GM19463 (cell line): ENCODE measurements around the gene CNBD2.
"Not testable (repeated sequence)": the region's sequence is repeated elsewhere in the genome, so short reads cannot be mapped to it uniquely, and the experiment has no call there.

ENCODE experiments used
- ATAC-seq: cut with Tn5 transposase; IDR thresholded peaks from one replicate; pipeline ENCODE4 v1.9.1; 2021; ENCODE audit warnings: mild to moderate bottlenecking, moderate library complexity; ENCODE audit not compliant: unreplicated experiment

CNBD2 gene

GRCh38 chr20:35974256-35974655 lies 5.9 kb downstream of the CNBD2 start:
- ATAC-seq, result no peak

- no peak for ATAC-seq
Observed at GRCh38 chr20:35975576-35976373, 7.4 kb downstream of the CNBD2 start.

- no peak for ATAC-seq
Observed at GRCh38 chr20:35978041-35978513, 9.7 kb downstream of the CNBD2 start.

DNA sequence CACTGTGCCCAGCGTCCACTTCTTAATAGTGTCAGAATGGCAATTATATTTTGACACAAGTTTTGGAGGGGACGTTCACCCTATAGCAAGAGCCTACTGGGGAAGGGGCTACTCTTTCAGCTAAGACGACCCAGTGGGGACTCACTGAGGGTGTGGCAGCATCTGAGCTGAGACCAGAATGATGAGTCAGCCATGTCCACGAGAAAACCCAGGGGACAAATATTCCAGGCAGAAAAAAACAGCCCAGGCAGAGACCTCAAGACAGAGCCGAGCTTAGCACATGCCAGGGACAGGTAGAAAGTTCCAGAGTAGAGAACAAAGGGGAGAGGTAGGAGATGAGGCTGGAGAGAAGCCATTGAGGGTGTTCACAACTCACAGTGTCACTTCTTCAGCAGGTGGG lies 11.2 kb downstream of the CNBD2 start:
- no peak for ATAC-seq

DNA sequence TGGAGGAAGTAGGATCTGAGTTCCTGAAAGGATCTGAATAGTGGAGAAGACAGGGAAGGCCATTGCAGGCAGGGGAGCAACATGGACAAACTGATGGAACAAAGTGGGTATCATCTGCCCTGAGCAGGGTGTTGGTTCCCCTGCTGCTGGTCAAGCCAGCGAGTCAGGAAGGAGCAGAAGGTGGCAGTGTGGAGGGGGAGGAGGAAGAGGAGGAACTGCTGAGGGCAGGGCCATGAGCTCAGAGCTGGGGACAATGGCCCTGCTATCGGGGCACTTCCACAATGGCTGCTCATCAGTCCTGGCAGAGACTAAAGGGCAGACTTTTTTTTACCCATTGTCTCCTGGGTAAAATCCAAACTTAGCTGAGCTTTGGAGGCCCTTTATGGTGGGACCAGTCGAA lies 13.6 kb downstream of the CNBD2 start:
- ATAC-seq, result no peak

GRCh38 chr20:35984382-35984781 lies 16.0 kb downstream of the CNBD2 start:
- ATAC-seq, result no peak

DNA sequence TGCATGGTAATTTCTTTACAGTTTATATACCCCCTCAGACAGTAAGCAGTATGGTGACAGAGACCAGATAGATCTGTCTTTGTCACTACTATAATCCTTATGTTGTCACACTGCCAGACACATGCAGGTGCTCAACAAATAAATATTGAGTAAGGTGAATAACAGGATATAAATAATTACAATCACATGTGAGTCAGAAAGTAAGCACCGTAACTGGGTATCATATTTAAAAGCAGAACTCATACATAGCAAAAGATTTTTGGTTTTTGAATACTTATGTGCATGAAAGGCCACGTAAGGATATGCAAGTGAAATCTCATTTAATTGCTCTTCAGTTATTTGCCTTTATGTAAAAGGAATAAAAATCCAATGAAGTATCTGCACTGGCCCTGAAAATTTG lies 17.4 kb downstream of the CNBD2 start:
- ATAC-seq, result no peak

DNA sequence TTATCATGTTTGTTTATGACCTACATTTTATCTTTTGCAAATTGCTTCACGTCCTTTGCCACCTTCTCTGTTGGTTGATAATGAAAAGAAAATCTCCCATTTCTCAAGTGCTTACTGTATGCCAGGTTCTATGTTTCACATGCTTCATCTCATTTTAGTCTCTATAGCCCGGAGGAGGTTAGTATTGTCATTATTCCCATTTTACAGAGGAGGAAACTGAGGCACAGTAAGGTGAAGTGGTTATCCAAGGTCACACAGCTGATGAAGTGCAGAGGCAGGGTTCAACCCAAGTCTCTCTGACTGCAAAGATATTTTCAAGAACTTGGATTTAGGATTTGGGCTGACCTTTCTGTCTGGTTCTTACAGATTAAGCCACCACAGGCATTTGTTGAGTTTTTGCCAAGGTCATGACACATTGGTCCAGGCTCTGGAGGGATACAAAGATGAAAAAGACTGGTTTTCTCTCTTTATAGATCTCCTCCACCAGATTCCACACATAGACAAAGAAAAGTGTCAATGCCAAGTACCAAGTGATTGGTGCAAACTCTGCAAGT lies 20.6 kb downstream of the CNBD2 start:
- no peak for ATAC-seq

DNA sequence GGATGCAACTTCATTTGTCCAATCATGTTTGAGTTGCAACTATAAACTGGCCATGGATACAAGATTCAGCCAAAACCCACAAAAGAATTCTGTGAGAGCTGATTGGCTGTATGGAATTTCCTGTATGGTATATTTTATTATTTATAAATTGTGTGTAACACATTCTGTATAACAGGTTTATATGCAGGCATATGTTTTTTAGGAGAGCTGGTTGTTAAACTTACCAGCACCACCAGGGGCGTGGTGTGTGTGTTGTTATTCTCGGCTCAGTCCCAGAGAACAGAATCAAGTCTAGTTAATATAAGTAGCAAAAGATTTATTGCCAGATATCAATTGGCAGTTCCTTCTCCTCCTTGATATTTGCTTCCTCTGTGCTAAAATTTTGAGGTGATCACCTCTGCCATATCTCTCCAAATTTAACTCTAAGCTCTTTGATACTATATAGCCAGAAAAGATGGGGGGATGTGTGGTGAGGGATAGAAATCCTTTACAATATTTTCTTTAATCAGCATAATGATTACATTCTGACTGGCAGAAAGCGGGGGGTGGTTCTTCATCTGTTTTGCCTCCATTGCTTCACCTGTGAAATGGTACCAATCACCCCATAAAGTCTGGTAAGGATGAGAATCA lies 22.9 kb downstream of the CNBD2 start:
- no peak for ATAC-seq

- ATAC-seq, result no peak
Observed at GRCh38 chr20:35992713-35993335, 24.4 kb downstream of the CNBD2 start.

DNA sequence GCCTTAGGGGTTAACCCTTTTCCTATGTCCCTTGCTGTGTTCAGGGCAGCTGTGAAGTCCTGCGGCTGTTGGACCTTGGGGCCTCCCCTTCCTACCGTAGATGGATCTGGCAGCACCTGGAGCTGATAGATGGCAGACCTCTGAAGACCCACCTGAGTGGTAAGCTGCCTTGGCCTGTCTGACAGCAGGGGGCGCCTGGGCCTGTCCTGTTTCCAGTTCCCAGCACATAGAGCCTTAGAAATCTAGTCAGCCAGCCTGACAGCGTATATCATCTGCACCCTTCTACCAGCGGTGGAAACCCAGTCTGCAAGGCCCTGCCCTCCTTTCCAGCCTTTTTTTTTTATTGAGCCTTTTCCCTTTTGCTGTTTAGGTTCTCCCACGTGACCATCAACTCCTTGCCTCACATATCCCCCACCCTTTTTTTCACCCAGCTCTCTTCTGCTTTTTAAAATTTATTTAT lies 26.6 kb downstream of the CNBD2 start:
- ATAC-seq, result no peak

GRCh38 chr20:35996492-35996891 lies 28.1 kb downstream of the CNBD2 start:
- ATAC-seq, result not testable (repeated sequence)

DNA sequence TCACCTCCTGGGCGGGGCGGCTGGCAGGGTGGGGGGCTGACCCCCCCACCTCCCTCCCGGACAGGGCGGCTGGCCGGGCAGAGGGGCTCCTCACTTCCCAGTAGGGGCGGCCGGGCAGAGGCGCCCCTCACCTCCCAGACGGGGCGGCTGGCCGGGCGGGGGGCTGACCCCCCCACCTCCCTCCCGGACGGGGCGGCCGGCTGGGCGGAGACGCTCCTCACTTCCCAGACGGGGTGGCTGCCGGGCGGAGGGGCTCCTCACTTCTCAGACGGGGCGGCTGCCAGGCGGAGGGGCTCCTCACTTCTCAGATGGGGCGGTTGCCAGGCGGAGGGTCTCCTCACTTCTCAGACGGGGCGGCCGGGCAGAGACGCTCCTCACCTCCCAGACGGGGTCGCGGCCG lies 32.9 kb downstream of the CNBD2 start:
- not testable (repeated sequence) for ATAC-seq

- no peak for ATAC-seq
Observed at GRCh38 chr20:36002855-36003254, 34.5 kb downstream of the CNBD2 start.

GRCh38 chr20:36004045-36004444 lies 35.7 kb downstream of the CNBD2 start:
- ATAC-seq, result no peak

- no peak for ATAC-seq
Observed at GRCh38 chr20:36008461-36009035, 40.2 kb downstream of the CNBD2 start.

DNA sequence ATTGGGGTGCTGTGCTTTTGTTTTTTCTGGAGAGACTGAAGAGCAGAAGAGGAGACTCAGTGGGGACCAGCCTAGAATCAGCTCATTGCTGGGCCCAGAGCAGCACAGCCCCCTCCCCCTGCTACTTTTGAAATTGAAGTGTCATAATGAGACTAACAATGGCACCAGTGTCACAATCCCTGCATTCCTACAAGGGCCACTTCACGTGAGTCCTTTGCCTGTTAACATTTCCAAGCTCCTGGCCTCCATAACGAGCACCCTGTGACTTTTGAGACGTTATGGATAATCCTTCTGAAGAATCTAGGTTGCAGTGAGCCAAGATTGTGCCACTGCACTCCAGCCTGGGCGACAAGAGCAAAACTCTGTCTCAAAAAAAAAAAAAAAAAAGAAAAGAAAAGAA lies 41.7 kb downstream of the CNBD2 start:
- ATAC-seq, result no peak

- no peak for ATAC-seq
Observed at GRCh38 chr20:36010825-36011224, 42.4 kb downstream of the CNBD2 start.

- ATAC-seq, result no peak
Observed at GRCh38 chr20:36015806-36016403, 47.5 kb downstream of the CNBD2 start.

DNA sequence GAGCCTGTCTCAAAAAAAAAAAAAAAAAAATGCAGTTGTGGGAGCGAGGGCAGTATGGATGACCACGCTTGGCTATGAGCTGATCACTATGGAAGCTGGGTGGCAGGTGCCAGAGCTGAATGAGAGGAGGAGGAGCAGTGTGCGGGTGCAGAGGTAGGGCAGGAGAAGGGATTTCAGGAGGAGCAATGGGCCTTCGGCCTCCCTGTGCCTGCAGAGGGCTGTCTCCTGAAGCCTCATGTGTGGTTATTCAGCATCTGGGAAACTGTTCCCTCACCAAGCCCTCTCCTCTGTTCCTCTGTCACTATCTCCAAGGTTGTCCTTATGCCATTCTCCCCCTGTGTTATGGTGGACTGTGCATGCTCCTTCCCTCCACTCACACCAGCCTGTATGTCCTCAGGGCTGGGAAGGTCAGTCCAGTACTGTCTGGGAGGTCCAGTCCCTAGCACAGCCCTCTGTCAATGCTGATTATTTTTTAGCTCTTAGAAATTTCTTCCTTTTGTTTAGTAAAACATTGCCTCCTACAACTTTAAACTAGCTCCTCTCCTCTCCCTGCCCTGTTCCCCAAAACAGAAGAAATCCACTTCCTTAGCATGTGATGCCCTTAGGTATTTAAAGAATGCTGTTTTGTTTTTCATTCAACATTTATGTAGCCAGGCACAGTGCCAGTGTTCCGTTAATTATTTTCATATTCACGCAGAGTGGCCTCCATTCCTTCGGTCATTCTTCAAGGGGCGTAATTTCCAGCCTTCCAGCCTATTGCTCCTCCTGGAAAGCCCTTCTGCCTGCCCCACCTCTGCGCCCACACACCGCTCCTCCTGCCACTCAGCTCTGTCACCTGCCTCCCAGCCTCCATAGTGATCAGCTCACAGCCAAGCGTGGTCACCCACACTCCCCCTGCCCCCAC lies 48.9 kb downstream of the CNBD2 start:
- ATAC-seq, result no peak
